Thyroid gland (tissue), 4 donors: Measurements from ENCODE around the gene TUBB2B. TPM values are rescaled to one million over a fixed set of nuclear protein-coding genes. Genes with fewer than 3 reads are reported as not detected.

Experiments used
- DNase-seq, 2 donors: peaks; one replicate each; pipeline ENCODE4 v3.0.0-alpha.2; 2019
- H3K27ac ChIP-seq, 3 donors: fragments of 200-600 bp; sonication (generic); 1 replicate in 2 of 3; 2 replicates in 1 of 3; pipeline ENCODE4 v1.5.1; 2016 to 2019; ENCODE audit warnings: mild to moderate bottlenecking in 1 of 3, moderate library complexity in 1 of 3
- H3K27me3 ChIP-seq: fragments of 200-600 bp; sonication (generic); one replicate; pipeline ENCODE4 v1.5.1; 2019
- H3K36me3 ChIP-seq, 2 donors: fragments of 200-600 bp; sonication (generic); one replicate each; pipeline ENCODE4 v1.5.1; 2016 to 2019
- H3K4me1 ChIP-seq, 2 donors: fragments of 200-600 bp; sonication (generic); one replicate each; pipeline ENCODE4 v1.5.1; 2017 to 2019
- H3K4me3 ChIP-seq, 3 donors: fragments of 200-600 bp; sonication (generic); replicated peaks in 1 of 3; 1 replicate in 2 of 3; 2 replicates in 1 of 3; pipeline ENCODE4 v1.5.1; 2016; ENCODE audit warnings: mild to moderate bottlenecking in 1 of 3
- H3K9me3 ChIP-seq: fragments of 200-600 bp; sonication (generic); one replicate; pipeline ENCODE4 v1.5.1; 2017
- CTCF ChIP-seq, 6 experiments: fragments of 200-600 bp in 3 of 6; fragments of 450-650 bp in 3 of 6; sonication (generic) in 3 of 6; IDR thresholded peaks; one replicate each; pipeline ENCODE4 v1.5.1; 2016 to 2019; ENCODE audit warnings: antibody characterized with exemption in 6 of 6, mild to moderate bottlenecking in 2 of 6, inconsistent platforms in 1 of 6, moderate library complexity in 1 of 6
- POLR2A ChIP-seq, 2 donors: fragments of 450-650 bp; IDR thresholded peaks; one replicate each; pipeline ENCODE4 v1.6.1; 2017; ENCODE audit warnings: antibody characterized with exemption in 2 of 2, mild to moderate bottlenecking in 2 of 2, moderate library complexity in 1 of 2
- WGBS, 2 donors: methylation state at CpG; one replicate each; pipeline ENCODE4 v1.1.5; 2017; 5-methylcytosine and 5-hydroxymethylcytosine counted together
- intact Hi-C: fragments of 100-400 bp; cut with DNase I; formaldehyde crosslinking; loops from one replicate; pipeline ENCODE4 v1.15.1; 2023
- total RNA-seq, 4 donors: library from RNA; depleted of rRNA; stranded (reverse); fragments of >200 nt; gene quantifications; one replicate each; pipeline ENCODE4 v1.2.3, GENCODE V29; 2016

Gene TUBB2B
- total RNA-seq, 4 donors from 2014 or later = 1.1 to 6.1 (median 3.5) TPM; not detected in 1

GRCh38 chr6:3231247-3232016 is 4.0 kb upstream of the TUBB2B start:
- intact Hi-C loops = no loop called here

GRCh38 chr6:3230900-3231246 is 3.4 kb upstream of the TUBB2B start:
- H3K27me3 ChIP-seq = peaks cover 15% of the 10 kb centered on the region
- intact Hi-C loops = no loop called here
- no peak overlapping the region for H3K27ac ChIP-seq
- 5 to 11% methylated on average over 11 of the region's 11 CpGs for WGBS, 2 donors
- H3K4me3 ChIP-seq = peak overlapping the region in 1 of 3 donors; percentile 36
- DNase-seq = no peak
- H3K9me3 ChIP-seq = no peaks in the 10 kb centered on the region
- no peaks in the 10 kb centered on the region for H3K36me3 ChIP-seq
- H3K4me1 ChIP-seq = peaks cover 44 to 47% of the 10 kb centered on the region in 2 donors
- no peak for TF ChIP-seq CTCF (IDR thresholded peaks at IDR 0.05)
- TF ChIP-seq POLR2A (IDR thresholded peaks at IDR 0.05) = no peak

More at GRCh38 chr6:3231247-3232016, 4.0 kb upstream of the TUBB2B start:
- Histone ChIP-seq H3K27me3 (peaks cover 15% of the 10 kb centered on the region), H3K9me3 (no peaks in the 10 kb centered on the region), H3K27ac (peak overlapping the region in 1 of 3 donors; percentile 24), H3K36me3 (no peaks in the 10 kb centered on the region), H3K4me3 (peak overlapping the region in 2 of 3 donors; percentile 2 to 36), H3K4me1 (peaks cover 44 to 47% of the 10 kb centered on the region in 2 donors)
- 4 to 6% methylated on average over 31 to 42 of the region's 47 CpGs for WGBS, 2 donors
- TF ChIP-seq POLR2A (IDR thresholded peaks at IDR 0.05) (no peak), CTCF (IDR thresholded peaks at IDR 0.05) (no peak)
- DNase-seq = peak; percentile 48 to 53

- Histone ChIP-seq H3K27ac (no peak overlapping the region), H3K36me3 (no peaks in the 10 kb centered on the region), H3K4me3 (no peak overlapping the region), H3K27me3 (peaks cover 15% of the 10 kb centered on the region), H3K4me1 (peaks cover 44 to 47% of the 10 kb centered on the region in 2 donors), H3K9me3 (no peaks in the 10 kb centered on the region)
- WGBS, 2 donors = 28% methylated on average over 11 of the region's 11 CpGs
- no peak for DNase-seq
- TF ChIP-seq POLR2A (IDR thresholded peaks at IDR 0.05) (no peak), CTCF (IDR thresholded peaks at IDR 0.05) (no peak)
- intact Hi-C loops = no loop called here
Observed at GRCh38 chr6:3230256-3230882, 2.9 kb upstream of the TUBB2B start.

GRCh38 chr6:3229566-3230178 is 2.2 kb upstream of the TUBB2B start:
- H3K4me1 ChIP-seq = peaks cover 44 to 47% of the 10 kb centered on the region in 2 donors
- peaks cover 15% of the 10 kb centered on the region for H3K27me3 ChIP-seq
- peak in 1 of 2 donors; percentile 16 for DNase-seq
- H3K36me3 ChIP-seq = no peaks in the 10 kb centered on the region
- no peaks in the 10 kb centered on the region for H3K9me3 ChIP-seq
- H3K27ac ChIP-seq = no peak overlapping the region
- intact Hi-C loops = no loop called here
- TF ChIP-seq CTCF (IDR thresholded peaks at IDR 0.05) (no peak), POLR2A (IDR thresholded peaks at IDR 0.05) (no peak)
- WGBS, 2 donors = 5 to 9% methylated on average over 22 to 28 of the region's 28 CpGs
- H3K4me3 ChIP-seq = no peak overlapping the region
